Loucy (cell line): Measurements from ENCODE around the gene CSF1.

Source experiments
- H2AFZ ChIP-seq: fragments of 200-600 bp; sonication (generic); 2 replicates; pipeline ENCODE4 v1.6.0; 2016; ENCODE audit warnings: antibody characterized with exemption, mild to moderate bottlenecking, low read length, moderate library complexity
- H3F3A ChIP-seq: fragments of 200-600 bp; 2 replicates; pipeline ENCODE4 v1.6.0; 2016; ENCODE audit warnings: antibody characterized with exemption, low read depth, mild to moderate bottlenecking
- H3K27me3 ChIP-seq: fragments of 200-600 bp; sonication (generic); 2 replicates; pipeline ENCODE4 v1.6.1; 2014; ENCODE audit warnings: low read length, mild to moderate bottlenecking; ENCODE audit not compliant: insufficient read depth, poor library complexity, severe bottlenecking
- H3K36me3 ChIP-seq: fragments of 200-600 bp; sonication (generic); 2 replicates; pipeline ENCODE4 v1.6.1; 2016; ENCODE audit warnings: low read length; ENCODE audit not compliant: insufficient read depth
- H3K4me1 ChIP-seq: fragments of 200-600 bp; sonication (generic); 2 replicates; pipeline ENCODE4 v1.5.1; 2014; ENCODE audit warnings: low read length, mild to moderate bottlenecking; ENCODE audit not compliant: insufficient read depth, poor library complexity, severe bottlenecking
- H3K4me2 ChIP-seq: fragments of 200-600 bp; sonication (generic); 2 replicates; pipeline ENCODE4 v1.6.0; 2014; ENCODE audit warnings: antibody characterized with exemption, low read length, low read depth, mild to moderate bottlenecking; ENCODE audit not compliant: poor library complexity, severe bottlenecking
- H3K4me3 ChIP-seq: fragments of 200-600 bp; sonication (generic); 2 replicates; pipeline ENCODE4 v1.5.1; 2014; ENCODE audit warnings: low read length, mild to moderate bottlenecking, mixed read lengths; ENCODE audit not compliant: poor library complexity, severe bottlenecking
- H3K79me2 ChIP-seq: fragments of 200-600 bp; sonication (generic); 2 replicates; pipeline ENCODE4 v1.6.1; 2014; ENCODE audit warnings: low read length; ENCODE audit not compliant: insufficient read depth
- H3K9ac ChIP-seq: fragments of 200-600 bp; sonication (generic); 2 replicates; pipeline ENCODE4 v1.6.0; 2014; ENCODE audit warnings: mild to moderate bottlenecking, low read depth, low read length, moderate library complexity; ENCODE audit not compliant: poor library complexity, severe bottlenecking
- H3K9me2 ChIP-seq: fragments of 200-600 bp; sonication (generic); replicated peaks from 2 replicates; pipeline ENCODE4 v1.6.1; 2016; ENCODE audit warnings: low read depth, low read length, mixed read lengths
- H3K9me3 ChIP-seq: fragments of 200-600 bp; sonication (generic); 2 replicates; pipeline ENCODE4 v1.6.1; 2014; ENCODE audit warnings: mild to moderate bottlenecking, antibody characterized with exemption, low read length, low read depth; ENCODE audit not compliant: insufficient read depth
- H4K20me1 ChIP-seq: fragments of 200-600 bp; sonication (generic); 2 replicates; pipeline ENCODE4 v1.6.0; 2014; ENCODE audit warnings: antibody characterized with exemption, low read length, mild to moderate bottlenecking; ENCODE audit not compliant: insufficient read depth, poor library complexity, severe bottlenecking
- CTCF ChIP-seq: fragments of 200-600 bp; sonication (generic); conservative IDR thresholded peaks from 2 replicates; pipeline ENCODE4 v1.5.1; 2014; ENCODE audit warnings: mild to moderate bottlenecking, antibody characterized with exemption, low read length
- EZH2phosphoT487 ChIP-seq: fragments of 200-600 bp; IDR thresholded peaks from 2 replicates; pipeline ENCODE4 v1.6.1; 2018; ENCODE audit warnings: antibody characterized with exemption, mild to moderate bottlenecking, moderate library complexity, borderline replicate concordance

The CSF1 gene

GRCh38 chr1:109886827-109887226 is 23.8 kb upstream of the CSF1 start:
- Histone ChIP-seq H3K4me3 (no peak overlapping the region), H4K20me1 (no peaks in the 10 kb centered on the region), H3K27me3 (no peaks in the 10 kb centered on the region), H3F3A (no peaks in the 10 kb centered on the region), H3K4me2 (no peak overlapping the region), H3K9ac (no peak overlapping the region), H3K4me1 (peaks cover 16% of the 10 kb centered on the region), H3K79me2 (no peaks in the 10 kb centered on the region), H3K36me3 (no peaks in the 10 kb centered on the region), H2AFZ (no peak overlapping the region), H3K9me3 (no peaks in the 10 kb centered on the region), H3K9me2 (no peaks in the 10 kb centered on the region)
- no peak for TF ChIP-seq CTCF
- no peak for TF ChIP-seq EZH2phosphoT487

GRCh38 chr1:109887271-109887670 is 23.4 kb upstream of the CSF1 start:
- H3K4me3 ChIP-seq: no peak overlapping the region
- H3K79me2 ChIP-seq: no peaks in the 10 kb centered on the region
- peaks cover 16% of the 10 kb centered on the region for H3K4me1 ChIP-seq
- TF ChIP-seq CTCF (no peak), EZH2phosphoT487 (no peak)
- H3K9me2 ChIP-seq: no peaks in the 10 kb centered on the region
- H4K20me1 ChIP-seq: no peaks in the 10 kb centered on the region
- H3K27me3 ChIP-seq: no peaks in the 10 kb centered on the region
- no peaks in the 10 kb centered on the region for H3K36me3 ChIP-seq
- no peak overlapping the region for H3K4me2 ChIP-seq
- H3K9ac ChIP-seq: no peak overlapping the region
- no peaks in the 10 kb centered on the region for H3F3A ChIP-seq
- H3K9me3 ChIP-seq: no peaks in the 10 kb centered on the region
- no peak overlapping the region for H2AFZ ChIP-seq

- no peaks in the 10 kb centered on the region for H3K27me3 ChIP-seq
- no peaks in the 10 kb centered on the region for H3K9me2 ChIP-seq
- no peak overlapping the region for H3K4me3 ChIP-seq
- H3K4me2 ChIP-seq: no peak overlapping the region
- no peaks in the 10 kb centered on the region for H3F3A ChIP-seq
- peaks cover 12% of the 10 kb centered on the region for H3K4me1 ChIP-seq
- H3K79me2 ChIP-seq: no peaks in the 10 kb centered on the region
- no peaks in the 10 kb centered on the region for H4K20me1 ChIP-seq
- H2AFZ ChIP-seq: no peak overlapping the region
- no peak for TF ChIP-seq EZH2phosphoT487
- TF ChIP-seq CTCF: no peak
- H3K9ac ChIP-seq: no peak overlapping the region
- no peaks in the 10 kb centered on the region for H3K9me3 ChIP-seq
- no peaks in the 10 kb centered on the region for H3K36me3 ChIP-seq
Observed at GRCh38 chr1:109887884-109888283, 22.8 kb upstream of the CSF1 start.
